ENCODE data around the gene PRR35. TPM values are rescaled to one million over a fixed set of nuclear protein-coding genes. Genes with fewer than 3 reads are reported as not detected.

Gene PRR35
- total RNA-seq, 1 experiment from 2014 or later, result not detected

- DNase-seq (ENCODE audit: low read depth in 1 of 2, low spot score in 2 of 2), result no peak
- H3K4me3 ChIP-seq, result no peak overlapping the region
- H3K4me1 ChIP-seq (replicated peaks), result peaks cover 26% of the 10 kb centered on the region
- no peaks in the 10 kb centered on the region for H3K27me3 ChIP-seq (replicated peaks)
- H3K36me3 ChIP-seq, result peaks cover 35% of the 10 kb centered on the region
- H3K9me3 ChIP-seq (replicated peaks), result no peaks in the 10 kb centered on the region
- H3K27ac ChIP-seq, result no peak overlapping the region
These were observed 26.6 kb upstream of the PRR35 start for GRCh38 chr16:533391-534123.

DNA sequence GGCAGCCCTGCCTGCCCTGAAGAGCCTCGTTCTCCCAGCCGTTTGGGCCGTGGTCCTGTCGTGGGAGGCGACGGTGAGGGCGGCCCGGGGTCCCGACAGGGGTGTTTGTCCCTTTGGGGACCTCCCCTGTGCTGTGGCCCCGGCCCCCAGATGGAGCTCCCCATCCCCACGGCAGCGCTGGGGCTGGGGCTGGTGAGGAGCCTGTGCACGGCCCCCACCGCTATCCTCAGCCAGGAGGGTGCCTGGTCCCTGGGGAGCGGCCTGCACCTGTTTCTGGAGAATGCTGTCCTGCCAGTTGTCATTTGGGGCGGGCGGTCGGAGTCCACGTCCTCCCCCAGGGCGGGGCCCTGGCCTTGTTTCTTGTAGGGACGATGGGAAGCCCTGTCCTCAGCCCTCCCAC, 26.1 kb upstream of the PRR35 start:
- no peak overlapping the region for H3K27ac ChIP-seq
- H3K36me3 ChIP-seq, result peaks cover 37% of the 10 kb centered on the region
- peaks cover 20% of the 10 kb centered on the region for H3K4me1 ChIP-seq (replicated peaks)
- no peaks in the 10 kb centered on the region for H3K9me3 ChIP-seq (replicated peaks)
- no peak overlapping the region for H3K4me3 ChIP-seq
- DNase-seq (ENCODE audit: low read depth in 1 of 2, low spot score in 2 of 2), result no peak
- H3K27me3 ChIP-seq (replicated peaks), result no peaks in the 10 kb centered on the region

- peaks cover 25% of the 10 kb centered on the region for H3K4me1 ChIP-seq (replicated peaks)
- no peak overlapping the region for H3K4me3 ChIP-seq
- no peaks in the 10 kb centered on the region for H3K9me3 ChIP-seq (replicated peaks)
- H3K27me3 ChIP-seq (replicated peaks), result no peaks in the 10 kb centered on the region
- no peak overlapping the region; the same call in 1 of the 2 replicates for H3K27ac ChIP-seq
- DNase-seq (ENCODE audit: low read depth in 1 of 2, low spot score in 2 of 2), result no peak
- peaks cover 37% of the 10 kb centered on the region for H3K36me3 ChIP-seq
These were observed 25.2 kb upstream of the PRR35 start for GRCh38 chr16:534856-535445.

DNA sequence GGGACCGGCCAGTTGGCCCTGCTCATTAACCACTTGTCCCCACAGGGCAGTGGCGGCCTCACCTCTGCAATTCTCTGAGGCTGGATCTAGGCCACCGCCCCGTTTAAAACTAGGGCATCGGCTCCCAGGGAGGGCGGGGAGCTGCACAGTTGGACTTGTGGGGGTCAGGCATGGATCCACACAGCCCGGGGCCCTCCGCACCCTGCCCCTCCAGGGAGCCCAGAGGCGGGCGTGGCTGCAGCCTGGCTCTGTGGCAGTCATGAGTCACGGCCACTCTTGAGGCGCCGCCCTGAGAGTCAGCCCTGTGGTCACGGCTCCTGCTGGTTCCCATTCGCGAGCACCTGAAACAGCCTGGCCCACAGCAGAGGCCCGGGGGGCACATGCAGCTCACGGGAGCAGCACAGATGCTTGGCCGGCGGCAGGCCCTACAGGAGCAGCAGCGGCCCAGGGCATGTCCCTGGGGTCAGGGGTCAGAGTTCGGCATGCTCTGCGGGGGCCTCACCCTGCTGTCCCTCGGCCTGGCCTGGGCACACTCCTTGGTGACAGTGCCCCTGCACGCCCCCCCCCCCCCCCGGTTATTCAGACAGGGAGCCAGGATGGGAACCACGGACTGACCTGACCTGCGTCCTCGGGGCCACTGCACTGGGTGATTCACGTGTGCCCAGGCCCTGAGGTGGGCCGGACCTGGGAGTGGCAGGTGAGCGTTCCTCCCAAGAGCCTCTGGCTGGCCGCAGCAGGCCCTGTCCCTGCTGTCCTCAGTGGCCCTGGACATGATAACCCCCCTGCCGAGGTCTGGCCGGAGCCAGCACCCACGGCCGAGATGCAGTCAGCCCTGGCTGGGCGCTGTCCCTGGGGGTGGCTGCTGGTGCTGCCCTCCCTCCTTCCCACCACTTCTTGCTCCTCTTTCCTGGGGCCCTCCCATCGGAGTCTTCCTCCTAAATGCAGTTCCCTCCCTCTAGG, 24.5 kb upstream of the PRR35 start:
- Histone ChIP-seq H3K27me3 (replicated peaks) (no peaks in the 10 kb centered on the region), H3K4me3 (no peak overlapping the region), H3K4me1 (replicated peaks) (peaks cover 32% of the 10 kb centered on the region), H3K9me3 (replicated peaks) (no peaks in the 10 kb centered on the region), H3K27ac (no peak overlapping the region; the same call in 1 of the 2 replicates), H3K36me3 (peaks cover 40% of the 10 kb centered on the region)
- peak; percentile 76 to 90 for DNase-seq (ENCODE audit: low read depth in 1 of 2, low spot score in 2 of 2)

- Histone ChIP-seq H3K4me1 (replicated peaks) (peaks cover 32% of the 10 kb centered on the region), H3K36me3 (peaks cover 48% of the 10 kb centered on the region), H3K27me3 (replicated peaks) (no peaks in the 10 kb centered on the region), H3K27ac (no peak overlapping the region), H3K4me3 (no peak overlapping the region), H3K9me3 (replicated peaks) (no peaks in the 10 kb centered on the region)
- no peak for DNase-seq (ENCODE audit: low read depth in 1 of 2, low spot score in 2 of 2)
These were observed 23.4 kb upstream of the PRR35 start for GRCh38 chr16:536746-537145.

GRCh38 chr16:537415-538335, 22.5 kb upstream of the PRR35 start:
- no peak for DNase-seq (ENCODE audit: low read depth in 1 of 2, low spot score in 2 of 2)
- Histone ChIP-seq H3K36me3 (peaks cover 48% of the 10 kb centered on the region), H3K27ac (no peak overlapping the region), H3K27me3 (replicated peaks) (no peaks in the 10 kb centered on the region), H3K4me1 (replicated peaks) (peaks cover 32% of the 10 kb centered on the region), H3K4me3 (no peak overlapping the region), H3K9me3 (replicated peaks) (no peaks in the 10 kb centered on the region)

- peak overlapping the region; percentile 31; the same call in 1 of the 2 replicates for H3K27ac ChIP-seq
- DNase-seq (ENCODE audit: low read depth in 1 of 2, low spot score in 2 of 2), result peak; percentile 91 to 94
- peak overlapping the region; percentile 18 for H3K4me3 ChIP-seq
- H3K36me3 ChIP-seq, result peaks cover 46% of the 10 kb centered on the region
- no peaks in the 10 kb centered on the region for H3K27me3 ChIP-seq (replicated peaks)
- peaks cover 26% of the 10 kb centered on the region for H3K4me1 ChIP-seq (replicated peaks)
- no peaks in the 10 kb centered on the region for H3K9me3 ChIP-seq (replicated peaks)
These were observed 20.2 kb upstream of the PRR35 start for GRCh38 chr16:539901-540530.

DNA sequence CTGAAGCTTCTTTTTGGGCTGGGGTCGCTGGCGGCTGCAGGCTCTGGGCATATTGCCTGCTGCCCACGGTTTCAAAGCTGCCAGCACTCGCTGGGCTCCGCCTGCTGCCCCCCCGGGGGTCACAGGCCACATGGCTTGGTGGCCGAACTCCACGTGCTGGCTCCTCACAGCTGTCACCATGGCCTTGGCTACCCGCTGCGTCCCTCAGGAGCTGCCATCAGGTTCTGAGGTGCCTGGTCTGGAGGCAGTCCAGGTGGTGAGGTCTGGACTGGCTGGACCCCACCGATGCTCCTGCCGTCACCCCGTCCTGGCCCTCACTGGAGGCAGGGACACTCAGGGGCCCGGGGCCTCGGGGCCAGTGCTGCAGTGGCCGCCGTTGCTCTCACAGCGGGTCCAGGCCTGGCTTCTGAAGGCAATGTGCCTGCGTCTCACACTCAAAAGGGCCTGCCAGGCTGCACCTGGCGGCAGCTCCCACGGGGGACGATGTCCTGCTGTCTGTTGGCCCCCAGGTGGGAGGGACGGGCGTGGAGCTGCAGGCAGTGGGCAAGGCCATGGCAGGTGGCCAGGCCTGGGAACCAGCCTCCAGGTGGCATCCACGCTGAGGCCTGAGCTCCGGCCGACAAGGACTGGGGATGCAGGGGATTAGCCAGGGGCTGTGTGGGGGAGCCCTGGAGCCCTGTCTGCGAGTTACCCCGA, 19.4 kb upstream of the PRR35 start:
- Histone ChIP-seq H3K4me3 (no peak overlapping the region), H3K27ac (no peak overlapping the region), H3K4me1 (replicated peaks) (peaks cover 19% of the 10 kb centered on the region), H3K9me3 (replicated peaks) (no peaks in the 10 kb centered on the region), H3K36me3 (peaks cover 44% of the 10 kb centered on the region), H3K27me3 (replicated peaks) (no peaks in the 10 kb centered on the region)
- no peak for DNase-seq (ENCODE audit: low read depth in 1 of 2, low spot score in 2 of 2)

- H3K27ac ChIP-seq, result no peak overlapping the region
- no peaks in the 10 kb centered on the region for H3K27me3 ChIP-seq (replicated peaks)
- H3K36me3 ChIP-seq, result peaks cover 42% of the 10 kb centered on the region
- H3K4me3 ChIP-seq, result no peak overlapping the region
- no peak for DNase-seq (ENCODE audit: low read depth in 1 of 2, low spot score in 2 of 2)
- peaks cover 15% of the 10 kb centered on the region for H3K4me1 ChIP-seq (replicated peaks)
- no peaks in the 10 kb centered on the region for H3K9me3 ChIP-seq (replicated peaks)
These were observed 16.7 kb upstream of the PRR35 start for GRCh38 chr16:543301-544164.

- no peak overlapping the region for H3K27ac ChIP-seq
- peaks cover 43% of the 10 kb centered on the region for H3K36me3 ChIP-seq
- no peaks in the 10 kb centered on the region for H3K9me3 ChIP-seq (replicated peaks)
- no peaks in the 10 kb centered on the region for H3K27me3 ChIP-seq (replicated peaks)
- peaks cover 11% of the 10 kb centered on the region for H3K4me1 ChIP-seq (replicated peaks)
- no peak overlapping the region for H3K4me3 ChIP-seq
- DNase-seq (ENCODE audit: low read depth in 1 of 2, low spot score in 2 of 2), result no peak
These were observed 15.7 kb upstream of the PRR35 start for GRCh38 chr16:544517-544916.

- no peaks in the 10 kb centered on the region for H3K27me3 ChIP-seq (replicated peaks)
- no peaks in the 10 kb centered on the region for H3K4me1 ChIP-seq (replicated peaks)
- H3K36me3 ChIP-seq, result peaks cover 45% of the 10 kb centered on the region
- no peak overlapping the region for H3K27ac ChIP-seq
- DNase-seq (ENCODE audit: low read depth in 1 of 2, low spot score in 2 of 2), result no peak
- H3K4me3 ChIP-seq, result no peak overlapping the region
- no peaks in the 10 kb centered on the region for H3K9me3 ChIP-seq (replicated peaks)
These were observed 13.1 kb upstream of the PRR35 start for GRCh38 chr16:546909-547770.

All from SJSA1 (cell line).